NK-92 (cell line): ENCODE measurements around the gene ZGLP1.
A peak's percentile ranks its signal among the peaks of the same experiment; 100 is the strongest.
"Not testable (repeated sequence)": the region's sequence is repeated elsewhere in the genome, so short reads cannot be mapped to it uniquely, and the experiment has no call there.

Experiments used
- DNase-seq: peaks from one replicate; lab custom pipeline; 2025; ENCODE audit not compliant: unreplicated experiment; lab: John Stamatoyannopoulos, UW

Gene ZGLP1

GRCh38 chr19:10309423-10309822 is at the start of gene ZGLP1:
Gene ZGLP1 (minus strand): TSS chr19:10309815.
- DNase-seq, result no peak

- no peak for DNase-seq
Observed at GRCh38 chr19:10356431-10356830, 46.8 kb upstream of the ZGLP1 start.

GRCh38 chr19:10353793-10354391 is 44.3 kb upstream of the ZGLP1 start:
- DNase-seq, result no peak

- DNase-seq, result no peak
Observed at GRCh38 chr19:10352764-10353671, 43.4 kb upstream of the ZGLP1 start.

GRCh38 chr19:10346509-10346908 is 36.9 kb upstream of the ZGLP1 start:
- no peak for DNase-seq

GRCh38 chr19:10344780-10345179 is 35.2 kb upstream of the ZGLP1 start:
- no peak for DNase-seq

- no peak for DNase-seq
Observed at GRCh38 chr19:10343495-10343894, 33.9 kb upstream of the ZGLP1 start.

- DNase-seq, result no peak
Observed at GRCh38 chr19:10339977-10340376, 30.4 kb upstream of the ZGLP1 start.

- DNase-seq, result no peak
Observed at GRCh38 chr19:10339380-10339960, 29.9 kb upstream of the ZGLP1 start, which contains the start of gene ICAM3. Gene ICAM3 (minus strand): TSS chr19:10339624. CDS start chr19:10339614, 10 bp downstream.

- no peak for DNase-seq
Observed at GRCh38 chr19:10338940-10339339, 29.3 kb upstream of the ZGLP1 start.

- DNase-seq, result not testable (repeated sequence)
Observed at GRCh38 chr19:10336725-10337124, 27.1 kb upstream of the ZGLP1 start.

- no peak for DNase-seq
Observed at GRCh38 chr19:10335352-10335985, 25.9 kb upstream of the ZGLP1 start.

- DNase-seq, result no peak
Observed at GRCh38 chr19:10334588-10335351, 25.2 kb upstream of the ZGLP1 start.

- no peak for DNase-seq
Observed at GRCh38 chr19:10333758-10334587, 24.4 kb upstream of the ZGLP1 start.

- peak; percentile 91 for DNase-seq
Observed at GRCh38 chr19:10332965-10333757, 23.5 kb upstream of the ZGLP1 start, which contains the start of gene RAVER1. Gene RAVER1 (minus strand): TSS chr19:10333529. CDS start chr19:10333507, 22 bp downstream.

GRCh38 chr19:10332158-10332964 is 22.7 kb upstream of the ZGLP1 start:
- DNase-seq, result no peak

GRCh38 chr19:10329555-10329954 is 19.9 kb upstream of the ZGLP1 start:
- no peak for DNase-seq
